A172 (cell line): ENCODE measurements around the gene WWOX. TPM values are rescaled to one million over a fixed set of nuclear protein-coding genes. Genes with fewer than 3 reads are reported as not detected.

Source experiments
- DNase-seq: peaks from one replicate; pipeline ENCODE4 v3.0.0-alpha.2; 2015; ENCODE audit warnings: low spot score
- total RNA-seq: library from RNA; depleted of rRNA; stranded (reverse); fragments of >200 nt; shearing (Covaris generic); gene quantifications from 2 replicates; pipeline ENCODE4 v1.2.3, GENCODE V29; 2014

Gene WWOX
- total RNA-seq, 1 experiment from 2014 or later = 29.6 TPM

DNA sequence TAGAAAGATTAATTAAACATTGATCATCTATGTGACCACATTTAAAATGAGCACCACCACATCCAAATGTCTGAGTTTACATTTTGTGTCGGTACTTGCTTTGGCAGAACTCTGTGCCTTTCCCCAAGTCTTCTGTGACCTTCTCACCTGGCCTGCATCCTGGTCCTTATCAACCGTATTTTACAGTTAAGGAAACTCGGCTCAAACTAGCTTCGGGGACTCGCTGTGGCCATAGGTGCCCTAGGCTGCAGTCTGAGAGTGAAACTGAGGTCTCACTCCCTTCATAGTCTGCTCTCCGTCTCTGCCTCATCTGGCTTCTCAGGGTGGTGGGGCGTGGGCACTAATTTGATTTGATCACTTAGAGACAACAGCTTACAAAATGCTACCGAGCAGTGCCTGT, 555.5 kb downstream of the WWOX start:
- DNase-seq = no peak

- no peak for DNase-seq
Observed at GRCh38 chr16:78655331-78656113, 556.1 kb downstream of the WWOX start.

DNA sequence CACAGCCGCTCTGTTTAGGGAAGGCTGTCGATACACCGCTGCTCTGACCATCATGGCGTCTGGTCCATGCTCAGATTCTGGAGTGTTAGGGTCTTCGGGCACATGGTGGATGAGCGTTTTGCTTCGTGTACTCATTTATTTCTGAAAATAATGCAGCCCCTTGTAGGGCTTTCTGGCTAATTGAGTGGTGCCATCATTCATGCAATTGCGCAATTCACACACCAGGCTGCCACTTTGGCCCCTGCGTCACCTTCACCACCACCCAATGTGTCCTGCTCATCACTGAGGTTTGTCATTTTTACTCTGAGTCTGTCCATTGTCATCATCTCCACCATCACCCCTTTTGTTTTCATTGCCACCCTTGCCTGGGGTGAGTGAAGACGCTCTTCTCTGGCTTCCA, 557.4 kb downstream of the WWOX start:
- no peak for DNase-seq

- no peak for DNase-seq
Observed at GRCh38 chr16:78659216-78659615, 559.8 kb downstream of the WWOX start.

DNA sequence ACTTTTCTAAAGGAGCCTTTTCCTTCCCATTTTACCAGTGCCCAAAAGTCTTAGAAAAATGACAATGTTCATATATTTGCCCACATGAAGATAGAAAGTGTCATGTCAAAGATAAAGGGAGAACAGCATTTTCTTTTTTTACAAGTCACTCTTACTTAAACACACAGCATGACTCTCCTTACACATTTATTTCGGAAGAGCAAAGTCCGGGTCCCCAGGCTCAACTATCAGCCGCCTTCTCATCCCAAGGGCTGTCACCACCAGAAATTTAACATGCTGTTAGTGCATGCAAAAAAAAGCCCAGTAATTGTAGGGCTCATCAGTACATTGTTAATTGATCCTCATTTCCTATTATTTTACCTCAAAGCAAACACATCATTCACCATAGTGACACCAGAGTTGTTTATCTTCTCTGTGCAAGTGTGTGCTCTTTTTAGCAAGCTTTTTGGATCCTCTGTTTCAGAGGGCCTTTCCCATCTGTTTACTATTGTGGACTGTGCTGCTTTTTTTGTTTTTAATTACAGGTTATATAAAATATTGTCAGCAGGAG, 560.3 kb downstream of the WWOX start:
- no peak for DNase-seq

GRCh38 chr16:78660795-78661194, 561.3 kb downstream of the WWOX start:
- DNase-seq = no peak

- no peak for DNase-seq
Observed at GRCh38 chr16:78663690-78664089, 564.2 kb downstream of the WWOX start.

GRCh38 chr16:78664811-78665772, 565.6 kb downstream of the WWOX start:
- no peak for DNase-seq

DNA sequence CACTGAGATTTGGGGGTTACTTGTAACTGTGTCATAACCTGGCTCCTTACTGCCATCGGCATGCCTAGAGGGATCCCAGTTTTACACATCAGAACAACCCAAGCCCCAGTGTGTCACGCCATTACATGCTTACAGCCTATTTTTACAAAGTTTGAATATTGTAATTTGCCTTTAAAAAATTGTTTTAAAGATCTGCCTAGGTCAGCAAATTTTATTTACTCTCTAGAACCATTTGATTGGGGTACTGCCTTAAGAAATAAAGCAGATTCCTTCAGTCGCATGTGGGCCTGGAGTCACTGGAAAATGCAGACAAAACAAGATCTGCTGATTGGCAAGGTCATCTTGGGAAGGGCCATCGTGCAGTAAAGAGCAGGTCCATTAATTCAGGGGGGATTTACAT, 566.9 kb downstream of the WWOX start:
- DNase-seq = no peak

DNA sequence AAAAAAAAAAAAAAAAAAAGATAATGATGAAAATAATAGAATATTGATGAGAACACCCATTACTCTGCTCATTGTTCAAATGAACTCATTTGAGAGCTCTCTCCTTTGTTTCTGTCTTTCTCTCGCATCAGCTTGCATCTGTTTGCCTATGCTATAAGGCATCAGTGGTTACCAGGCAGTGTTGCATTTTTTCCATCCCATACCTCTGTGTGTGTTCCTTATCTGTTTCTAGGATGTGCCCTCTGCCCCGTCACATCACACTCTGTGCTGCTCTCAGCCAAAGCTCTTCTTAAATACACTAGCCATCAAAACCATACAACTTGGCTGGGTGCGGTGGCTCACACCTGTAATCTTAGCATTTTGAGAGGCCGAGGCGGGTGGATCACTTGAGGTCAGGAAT, 568.2 kb downstream of the WWOX start:
- DNase-seq = no peak

- DNase-seq = no peak
Observed at GRCh38 chr16:78668393-78668792, 568.9 kb downstream of the WWOX start.

GRCh38 chr16:78669994-78670393, 570.5 kb downstream of the WWOX start:
- DNase-seq = no peak

DNA sequence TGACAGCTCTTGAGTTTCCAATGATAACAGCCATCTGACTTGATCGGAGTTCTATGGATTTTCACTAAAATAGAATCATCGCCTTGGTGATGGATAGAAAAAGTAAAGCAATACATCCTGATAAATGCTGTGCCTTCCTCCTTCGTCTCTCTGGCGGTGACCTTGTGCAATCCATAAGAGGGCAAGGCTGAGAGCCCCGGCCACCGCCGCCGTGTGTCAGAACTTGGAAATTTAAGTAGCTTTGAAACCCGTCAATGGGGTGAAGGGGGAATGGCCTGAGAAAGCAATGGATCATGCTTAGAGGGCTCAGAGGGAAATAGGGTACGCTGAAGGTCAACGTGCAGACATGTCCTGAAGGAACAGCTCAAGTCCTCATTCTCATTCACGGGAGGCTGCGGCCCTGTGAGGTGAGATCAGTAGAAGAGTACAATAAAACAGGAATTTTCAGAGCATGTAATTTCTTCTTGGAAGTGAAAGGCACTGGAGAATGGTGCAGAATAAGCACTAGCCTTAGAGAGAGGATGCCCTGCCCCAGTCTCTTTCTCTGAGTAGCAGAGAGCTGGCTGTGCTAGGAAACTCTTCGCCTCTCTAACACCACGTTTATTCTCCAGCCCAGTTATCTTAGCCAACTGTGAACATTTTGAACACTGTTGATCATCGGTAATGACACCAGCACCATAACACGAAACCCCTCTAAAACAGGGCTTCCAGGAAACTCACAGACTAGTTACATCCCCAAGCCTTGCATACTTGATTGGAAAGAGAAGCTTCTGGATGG, 573.5 kb downstream of the WWOX start:
- no peak for DNase-seq

DNA sequence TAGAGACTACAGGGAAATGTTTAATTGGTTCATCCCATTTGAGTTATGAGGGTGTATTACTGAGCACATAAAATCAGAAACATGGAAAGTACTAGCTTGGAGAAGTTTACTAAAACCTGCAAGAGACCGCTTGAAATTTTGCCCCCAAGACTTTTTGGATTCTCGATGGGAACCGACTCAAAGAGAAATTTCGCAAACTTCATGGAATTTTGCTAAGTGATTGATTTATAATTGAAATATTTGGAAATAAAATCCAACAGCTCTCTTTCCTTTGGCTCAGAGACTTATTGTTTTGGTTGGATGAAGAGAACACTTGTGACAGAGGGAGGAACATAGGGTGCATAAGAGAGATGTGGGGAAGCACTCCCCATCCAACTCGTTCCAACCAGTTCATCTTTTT, 574.4 kb downstream of the WWOX start:
- no peak for DNase-seq

- no peak for DNase-seq
Observed at GRCh38 chr16:78675312-78675711, 575.9 kb downstream of the WWOX start.

- no peak for DNase-seq
Observed at GRCh38 chr16:78675951-78676792, 576.7 kb downstream of the WWOX start.

GRCh38 chr16:78677181-78677731, 577.8 kb downstream of the WWOX start:
- DNase-seq = no peak

- no peak for DNase-seq
Observed at GRCh38 chr16:78679546-78679945, 580.1 kb downstream of the WWOX start.

GRCh38 chr16:78681743-78682142, 582.3 kb downstream of the WWOX start:
- DNase-seq = no peak

- no peak for DNase-seq
Observed at GRCh38 chr16:78684030-78684611, 584.7 kb downstream of the WWOX start.
